ENCODE measurements around the gene UEVLD.

Gene UEVLD

DNA sequence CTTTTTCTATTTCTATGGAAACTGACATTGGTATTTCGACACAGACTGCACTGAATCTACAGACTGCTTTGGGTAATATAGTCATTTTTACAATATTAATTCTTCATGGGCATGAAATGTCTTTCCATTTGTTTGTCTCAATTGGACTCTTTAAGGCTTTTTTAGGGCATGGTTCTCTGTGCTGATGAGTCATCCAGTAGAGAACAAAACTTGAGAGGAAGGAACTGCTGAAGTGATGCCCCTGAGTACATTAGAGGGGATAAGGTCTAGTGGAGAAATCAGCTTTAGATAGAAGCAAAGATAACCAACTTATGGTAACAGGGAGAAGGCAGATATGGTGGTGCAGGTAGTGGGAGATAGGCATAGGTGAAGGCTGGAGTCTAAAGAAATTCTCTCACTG lies 86.9 kb downstream of the UEVLD start:
- no peaks in the 10 kb centered on the region for H3K27me3 ChIP-seq (replicated peaks; ENCODE audit: insufficient read depth, low read length)
- H3K4me3 ChIP-seq (ENCODE audit: low read length), result no peak overlapping the region
- H3K4me2 ChIP-seq (ENCODE audit: low read depth, low read length), result no peak overlapping the region
- TF ChIP-seq EZH2phosphoT487 (IDR thresholded peaks at IDR 0.05; ENCODE audit: low read length), result no peak
- TF ChIP-seq, protein P1, sequence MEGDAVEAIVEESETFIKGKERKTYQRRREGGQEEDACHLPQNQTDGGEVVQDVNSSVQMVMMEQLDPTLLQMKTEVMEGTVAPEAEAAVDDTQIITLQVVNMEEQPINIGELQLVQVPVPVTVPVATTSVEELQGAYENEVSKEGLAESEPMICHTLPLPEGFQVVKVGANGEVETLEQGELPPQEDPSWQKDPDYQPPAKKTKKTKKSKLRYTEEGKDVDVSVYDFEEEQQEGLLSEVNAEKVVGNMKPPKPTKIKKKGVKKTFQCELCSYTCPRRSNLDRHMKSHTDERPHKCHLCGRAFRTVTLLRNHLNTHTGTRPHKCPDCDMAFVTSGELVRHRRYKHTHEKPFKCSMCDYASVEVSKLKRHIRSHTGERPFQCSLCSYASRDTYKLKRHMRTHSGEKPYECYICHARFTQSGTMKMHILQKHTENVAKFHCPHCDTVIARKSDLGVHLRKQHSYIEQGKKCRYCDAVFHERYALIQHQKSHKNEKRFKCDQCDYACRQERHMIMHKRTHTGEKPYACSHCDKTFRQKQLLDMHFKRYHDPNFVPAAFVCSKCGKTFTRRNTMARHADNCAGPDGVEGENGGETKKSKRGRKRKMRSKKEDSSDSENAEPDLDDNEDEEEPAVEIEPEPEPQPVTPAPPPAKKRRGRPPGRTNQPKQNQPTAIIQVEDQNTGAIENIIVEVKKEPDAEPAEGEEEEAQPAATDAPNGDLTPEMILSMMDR (IDR thresholded peaks at IDR 0.05; ENCODE audit: low read length), result no peak
- no peak for TF ChIP-seq EZH2 (optimal IDR thresholded peaks at IDR 0.05; ENCODE audit: low read depth, low read length)
- H3K9me2 ChIP-seq (replicated peaks; ENCODE audit: insufficient read depth, low read length), result no peaks in the 10 kb centered on the region
- no peaks in the 10 kb centered on the region for H4K20me1 ChIP-seq (ENCODE audit: insufficient read depth, low read length)
- H3K9me3 ChIP-seq (replicated peaks; ENCODE audit: insufficient read depth, low read length), result no peaks in the 10 kb centered on the region
- no peaks in the 10 kb centered on the region for H3F3A ChIP-seq (ENCODE audit: insufficient read depth, low read length)
- H3K27ac ChIP-seq (ENCODE audit: low read length), result no peak overlapping the region
- H3K79me2 ChIP-seq (ENCODE audit: low read length), result no peaks in the 10 kb centered on the region
- H3K9ac ChIP-seq (ENCODE audit: low read length), result no peak overlapping the region
- no peak for DNase-seq
- no peaks in the 10 kb centered on the region for H3K4me1 ChIP-seq (ENCODE audit: low read length)
- no peak overlapping the region for H2AFZ ChIP-seq (ENCODE audit: low read length)
- peaks cover 4% of the 10 kb centered on the region; the same call in 1 of the 2 replicates for H3K36me3 ChIP-seq (replicated peaks; ENCODE audit: insufficient read depth, low read length)

DNA sequence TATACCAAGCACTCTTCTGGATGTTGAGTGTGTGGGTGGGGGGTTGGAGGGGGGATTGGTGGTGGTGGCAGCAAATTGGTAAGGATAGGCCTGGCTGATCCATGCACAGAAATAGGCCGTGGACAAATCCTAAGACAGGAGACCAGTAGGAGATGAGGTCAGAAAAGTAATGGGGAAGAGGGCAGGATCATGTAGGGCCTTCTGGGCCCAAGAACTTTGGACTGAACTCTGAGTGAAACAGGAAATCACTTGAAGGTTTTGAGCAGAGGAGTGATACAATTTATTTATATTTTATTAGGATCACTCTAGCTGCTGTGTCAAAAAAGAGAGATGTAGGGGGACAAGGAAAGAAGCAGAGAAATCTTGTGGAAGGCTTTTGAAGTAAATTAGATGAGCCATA lies 90.5 kb downstream of the UEVLD start:
- H3K4me1 ChIP-seq (ENCODE audit: low read length), result no peaks in the 10 kb centered on the region; the same call in 1 of the 2 replicates
- H3F3A ChIP-seq (ENCODE audit: insufficient read depth, low read length), result no peaks in the 10 kb centered on the region
- no peak overlapping the region for H2AFZ ChIP-seq (ENCODE audit: low read length)
- no peak overlapping the region for H3K4me2 ChIP-seq (ENCODE audit: low read depth, low read length)
- TF ChIP-seq EZH2 (optimal IDR thresholded peaks at IDR 0.05; ENCODE audit: low read depth, low read length), result no peak
- no peak for TF ChIP-seq EZH2phosphoT487 (IDR thresholded peaks at IDR 0.05; ENCODE audit: low read length)
- TF ChIP-seq, protein P1 (IDR thresholded peaks at IDR 0.05; ENCODE audit: low read length), result no peak
- H3K27me3 ChIP-seq (replicated peaks; ENCODE audit: insufficient read depth, low read length), result no peaks in the 10 kb centered on the region
- H3K27ac ChIP-seq (ENCODE audit: low read length), result no peak overlapping the region
- no peaks in the 10 kb centered on the region for H3K9me3 ChIP-seq (replicated peaks; ENCODE audit: insufficient read depth, low read length)
- no peaks in the 10 kb centered on the region for H3K9me2 ChIP-seq (replicated peaks; ENCODE audit: insufficient read depth, low read length)
- H4K20me1 ChIP-seq (ENCODE audit: insufficient read depth, low read length), result no peaks in the 10 kb centered on the region; the same call in 1 of the 2 replicates
- H3K9ac ChIP-seq (ENCODE audit: low read length), result no peak overlapping the region
- DNase-seq, result no peak
- no peaks in the 10 kb centered on the region for H3K79me2 ChIP-seq (ENCODE audit: low read length)
- peaks cover 8% of the 10 kb centered on the region; the same call in 1 of the 2 replicates for H3K36me3 ChIP-seq (replicated peaks; ENCODE audit: insufficient read depth, low read length)
- H3K4me3 ChIP-seq (ENCODE audit: low read length), result no peak overlapping the region

DNA sequence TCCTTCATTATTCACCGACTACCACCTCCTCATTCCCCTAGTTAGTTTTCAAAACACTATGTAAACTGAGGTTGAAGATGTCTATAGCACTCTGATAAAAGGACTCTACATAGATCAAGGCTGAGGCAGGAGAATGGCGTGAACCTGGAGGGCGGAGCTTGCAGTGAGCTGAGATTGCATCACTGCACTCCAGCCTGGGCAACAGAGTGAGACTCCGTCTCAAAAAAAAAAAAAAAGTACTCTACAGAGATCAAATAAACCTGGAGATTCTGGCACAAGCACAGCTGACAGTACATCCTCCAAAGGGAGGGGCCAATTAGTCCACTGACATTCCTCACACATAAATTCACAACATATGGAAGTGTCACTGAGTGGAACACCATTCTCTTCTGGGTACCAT lies 92.8 kb downstream of the UEVLD start:
- no peak overlapping the region for H3K27ac ChIP-seq (ENCODE audit: low read length)
- TF ChIP-seq, protein P1 (IDR thresholded peaks at IDR 0.05; ENCODE audit: low read length), result no peak
- TF ChIP-seq EZH2phosphoT487 (IDR thresholded peaks at IDR 0.05; ENCODE audit: low read length), result no peak
- TF ChIP-seq EZH2 (optimal IDR thresholded peaks at IDR 0.05; ENCODE audit: low read depth, low read length), result no peak
- H3K9ac ChIP-seq (ENCODE audit: low read length), result no peak overlapping the region
- H3K9me2 ChIP-seq (replicated peaks; ENCODE audit: insufficient read depth, low read length), result no peaks in the 10 kb centered on the region
- H3K4me1 ChIP-seq (ENCODE audit: low read length), result peaks cover 5% of the 10 kb centered on the region
- no peak overlapping the region for H2AFZ ChIP-seq (ENCODE audit: low read length)
- H3K79me2 ChIP-seq (ENCODE audit: low read length), result no peaks in the 10 kb centered on the region
- H3F3A ChIP-seq (ENCODE audit: insufficient read depth, low read length), result no peaks in the 10 kb centered on the region
- H3K4me2 ChIP-seq (ENCODE audit: low read depth, low read length), result no peak overlapping the region
- H3K9me3 ChIP-seq (replicated peaks; ENCODE audit: insufficient read depth, low read length), result no peaks in the 10 kb centered on the region
- no peak for DNase-seq
- H3K27me3 ChIP-seq (replicated peaks; ENCODE audit: insufficient read depth, low read length), result no peaks in the 10 kb centered on the region
- no peak overlapping the region for H3K4me3 ChIP-seq (ENCODE audit: low read length)
- H3K36me3 ChIP-seq (replicated peaks; ENCODE audit: insufficient read depth, low read length), result peaks cover 4% of the 10 kb centered on the region; the same call in 1 of the 2 replicates
- no peaks in the 10 kb centered on the region; the same call in 1 of the 2 replicates for H4K20me1 ChIP-seq (ENCODE audit: insufficient read depth, low read length)
